Measurements from ENCODE around the gene MRPL3.

MRPL3 gene

DNA sequence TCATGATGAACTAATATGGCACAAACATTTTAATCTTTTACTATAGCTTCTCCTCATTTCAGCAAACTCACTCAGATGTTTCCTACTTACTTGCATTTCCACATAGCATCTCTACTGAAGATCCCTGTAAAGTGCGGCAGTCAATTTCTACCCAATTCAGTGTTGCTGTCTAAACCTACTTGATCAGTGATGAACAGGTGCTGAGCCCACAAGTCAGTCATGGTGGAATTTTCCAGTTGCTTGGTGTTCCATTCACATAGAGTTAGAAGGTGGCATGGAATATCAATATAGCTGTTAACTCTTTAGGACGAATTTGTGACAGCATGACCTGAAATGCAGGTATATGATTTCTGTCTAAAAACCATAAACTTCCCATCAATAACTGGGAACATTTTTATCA is 22.7 kb downstream of the MRPL3 start:
- H3K9ac ChIP-seq (ENCODE audit: low read length): no peak overlapping the region
- 0 out of 2 replicates have a peak, but pooled peaks cover 2% of the 10 kb centered on the region for H3K79me2 ChIP-seq (ENCODE audit: low read length)
- no peaks in the 10 kb centered on the region for H3K9me3 ChIP-seq (replicated peaks; ENCODE audit: insufficient read depth, low read length)
- H3F3A ChIP-seq (ENCODE audit: insufficient read depth, low read length): no peaks in the 10 kb centered on the region
- H3K27me3 ChIP-seq (replicated peaks; ENCODE audit: insufficient read depth, low read length): no peaks in the 10 kb centered on the region
- no peak overlapping the region for H3K4me2 ChIP-seq (ENCODE audit: low read depth, low read length)
- TF ChIP-seq, protein P1, sequence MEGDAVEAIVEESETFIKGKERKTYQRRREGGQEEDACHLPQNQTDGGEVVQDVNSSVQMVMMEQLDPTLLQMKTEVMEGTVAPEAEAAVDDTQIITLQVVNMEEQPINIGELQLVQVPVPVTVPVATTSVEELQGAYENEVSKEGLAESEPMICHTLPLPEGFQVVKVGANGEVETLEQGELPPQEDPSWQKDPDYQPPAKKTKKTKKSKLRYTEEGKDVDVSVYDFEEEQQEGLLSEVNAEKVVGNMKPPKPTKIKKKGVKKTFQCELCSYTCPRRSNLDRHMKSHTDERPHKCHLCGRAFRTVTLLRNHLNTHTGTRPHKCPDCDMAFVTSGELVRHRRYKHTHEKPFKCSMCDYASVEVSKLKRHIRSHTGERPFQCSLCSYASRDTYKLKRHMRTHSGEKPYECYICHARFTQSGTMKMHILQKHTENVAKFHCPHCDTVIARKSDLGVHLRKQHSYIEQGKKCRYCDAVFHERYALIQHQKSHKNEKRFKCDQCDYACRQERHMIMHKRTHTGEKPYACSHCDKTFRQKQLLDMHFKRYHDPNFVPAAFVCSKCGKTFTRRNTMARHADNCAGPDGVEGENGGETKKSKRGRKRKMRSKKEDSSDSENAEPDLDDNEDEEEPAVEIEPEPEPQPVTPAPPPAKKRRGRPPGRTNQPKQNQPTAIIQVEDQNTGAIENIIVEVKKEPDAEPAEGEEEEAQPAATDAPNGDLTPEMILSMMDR (IDR thresholded peaks at IDR 0.05; ENCODE audit: low read length): no peak
- TF ChIP-seq EZH2phosphoT487 (IDR thresholded peaks at IDR 0.05; ENCODE audit: low read length): no peak
- TF ChIP-seq EZH2 (optimal IDR thresholded peaks at IDR 0.05; ENCODE audit: low read depth, low read length): no peak
- no peaks in the 10 kb centered on the region for H3K9me2 ChIP-seq (replicated peaks; ENCODE audit: insufficient read depth, low read length)
- H3K27ac ChIP-seq (ENCODE audit: low read length): no peak overlapping the region
- H3K4me3 ChIP-seq (ENCODE audit: low read length): no peak overlapping the region
- DNase-seq: no peak
- H3K4me1 ChIP-seq (ENCODE audit: low read length): no peaks in the 10 kb centered on the region
- H2AFZ ChIP-seq (ENCODE audit: low read length): no peak overlapping the region
- no peaks in the 10 kb centered on the region for H4K20me1 ChIP-seq (ENCODE audit: insufficient read depth, low read length)
- no peaks in the 10 kb centered on the region; the same call in 1 of the 2 replicates for H3K36me3 ChIP-seq (replicated peaks; ENCODE audit: insufficient read depth, low read length)

DNA sequence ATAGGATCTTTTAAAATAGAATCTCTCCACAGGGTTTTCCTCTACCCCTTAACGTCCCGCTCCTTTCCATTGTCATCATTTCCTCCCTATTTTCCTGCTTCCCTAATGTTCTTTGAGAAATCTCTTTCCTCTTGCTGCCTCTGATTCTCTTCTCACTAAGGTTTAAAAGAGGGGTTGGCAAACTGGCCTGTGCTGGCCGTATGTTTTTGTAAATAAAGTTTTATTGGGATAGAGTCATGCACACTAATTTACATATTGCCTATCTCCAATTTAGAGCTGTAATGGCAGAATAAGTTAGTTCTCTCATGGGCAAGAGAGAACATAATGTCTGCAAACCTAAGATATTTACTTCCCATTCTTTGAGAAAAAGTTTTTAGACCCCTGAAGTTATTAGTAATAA is 25.0 kb downstream of the MRPL3 start:
- Histone ChIP-seq H3K4me3 (ENCODE audit: low read length) (no peak overlapping the region), H4K20me1 (ENCODE audit: insufficient read depth, low read length) (no peaks in the 10 kb centered on the region), H3K36me3 (replicated peaks; ENCODE audit: insufficient read depth, low read length) (no peaks in the 10 kb centered on the region), H3F3A (ENCODE audit: insufficient read depth, low read length) (no peaks in the 10 kb centered on the region), H3K27me3 (replicated peaks; ENCODE audit: insufficient read depth, low read length) (no peaks in the 10 kb centered on the region), H3K4me1 (ENCODE audit: low read length) (no peaks in the 10 kb centered on the region), H3K9me3 (replicated peaks; ENCODE audit: insufficient read depth, low read length) (no peaks in the 10 kb centered on the region), H3K79me2 (ENCODE audit: low read length) (0 out of 2 replicates have a peak, but pooled peaks cover 11% of the 10 kb centered on the region), H3K9ac (ENCODE audit: low read length) (no peak overlapping the region), H3K4me2 (ENCODE audit: low read depth, low read length) (no peak overlapping the region), H3K9me2 (replicated peaks; ENCODE audit: insufficient read depth, low read length) (no peaks in the 10 kb centered on the region), H3K27ac (ENCODE audit: low read length) (no peak overlapping the region), H2AFZ (ENCODE audit: low read length) (no peak overlapping the region)
- no peak for TF ChIP-seq EZH2 (optimal IDR thresholded peaks at IDR 0.05; ENCODE audit: low read depth, low read length)
- TF ChIP-seq, protein P1 (IDR thresholded peaks at IDR 0.05; ENCODE audit: low read length): no peak
- no peak for DNase-seq

DNA sequence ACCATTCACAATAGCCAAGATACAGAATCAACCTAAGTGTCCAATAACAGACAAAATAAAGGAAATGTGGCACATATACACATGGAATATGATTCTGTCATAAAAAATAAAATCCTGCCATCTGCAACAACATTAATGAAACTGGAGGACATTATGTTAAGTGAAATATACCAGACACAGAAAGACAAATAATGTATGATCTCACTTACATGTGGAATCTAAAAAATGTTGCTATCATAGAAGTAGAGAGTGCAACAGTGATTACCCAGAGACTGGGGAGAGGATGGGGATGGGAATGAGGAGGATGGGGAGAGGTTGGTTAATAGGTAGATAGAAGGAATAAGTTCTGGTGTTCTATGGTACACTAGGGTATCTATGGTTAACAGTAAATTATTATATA is 28.7 kb downstream of the MRPL3 start:
- no peak for DNase-seq
- H3K36me3 ChIP-seq (replicated peaks; ENCODE audit: insufficient read depth, low read length): 0 out of 2 replicates have a peak, but pooled peaks cover 2% of the 10 kb centered on the region
- no peak overlapping the region for H3K4me2 ChIP-seq (ENCODE audit: low read depth, low read length)
- H3K4me1 ChIP-seq (ENCODE audit: low read length): no peaks in the 10 kb centered on the region
- H3K79me2 ChIP-seq (ENCODE audit: low read length): 0 out of 2 replicates have a peak, but pooled peaks cover 11% of the 10 kb centered on the region
- no peak overlapping the region for H2AFZ ChIP-seq (ENCODE audit: low read length)
- H3K4me3 ChIP-seq (ENCODE audit: low read length): no peak overlapping the region
- H3K27ac ChIP-seq (ENCODE audit: low read length): no peak overlapping the region
- H3F3A ChIP-seq (ENCODE audit: insufficient read depth, low read length): no peaks in the 10 kb centered on the region
- TF ChIP-seq EZH2 (optimal IDR thresholded peaks at IDR 0.05; ENCODE audit: low read depth, low read length) (no peak), EZH2phosphoT487 (IDR thresholded peaks at IDR 0.05; ENCODE audit: low read length) (no peak)
- TF ChIP-seq, protein P1 (IDR thresholded peaks at IDR 0.05; ENCODE audit: low read length): no peak
- no peak overlapping the region for H3K9ac ChIP-seq (ENCODE audit: low read length)
- H3K9me3 ChIP-seq (replicated peaks; ENCODE audit: insufficient read depth, low read length): no peaks in the 10 kb centered on the region
- no peaks in the 10 kb centered on the region for H4K20me1 ChIP-seq (ENCODE audit: insufficient read depth, low read length)
- no peaks in the 10 kb centered on the region for H3K9me2 ChIP-seq (replicated peaks; ENCODE audit: insufficient read depth, low read length)
- H3K27me3 ChIP-seq (replicated peaks; ENCODE audit: insufficient read depth, low read length): no peaks in the 10 kb centered on the region
